Right hindlimb (tissue), 1 donor: ENCODE data around the gene IL17B.

Experiments used
- DNase-seq: peaks from one replicate; pipeline ENCODE4 v3.0.0-alpha.2; 2018

The IL17B gene

DNA sequence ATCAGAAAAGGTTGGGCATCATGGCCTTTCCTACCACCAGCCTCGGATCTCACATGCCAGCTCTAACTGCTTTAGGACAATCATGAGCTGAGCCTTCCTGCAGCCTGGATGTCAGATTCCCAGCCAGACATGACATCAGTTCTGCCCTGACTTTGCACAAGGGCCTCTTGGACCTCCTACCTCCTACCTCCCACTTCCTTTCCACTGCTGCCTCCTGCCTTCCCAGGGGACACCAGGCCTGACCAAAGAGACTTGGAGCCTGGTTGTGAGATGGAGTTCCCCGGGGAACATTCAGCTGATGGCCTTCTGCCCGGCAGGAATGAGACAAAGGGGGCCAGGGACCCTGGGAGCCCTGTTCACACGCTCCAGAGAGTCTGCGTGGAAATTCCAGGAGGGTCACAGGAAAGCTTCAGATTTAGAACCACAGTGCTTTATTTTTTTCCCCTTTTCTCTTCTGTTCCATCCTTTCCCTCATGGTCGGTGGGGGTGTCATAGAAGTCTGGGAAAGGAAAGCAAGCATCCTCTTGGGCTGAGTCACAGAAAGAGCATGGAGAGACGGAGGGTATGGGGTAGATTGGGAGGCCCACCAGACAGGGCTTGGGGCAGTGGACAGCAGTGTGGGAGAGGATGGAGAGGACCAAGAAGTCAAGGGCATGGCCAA, 35.4 kb upstream of the IL17B start:
- no peak for DNase-seq

DNA sequence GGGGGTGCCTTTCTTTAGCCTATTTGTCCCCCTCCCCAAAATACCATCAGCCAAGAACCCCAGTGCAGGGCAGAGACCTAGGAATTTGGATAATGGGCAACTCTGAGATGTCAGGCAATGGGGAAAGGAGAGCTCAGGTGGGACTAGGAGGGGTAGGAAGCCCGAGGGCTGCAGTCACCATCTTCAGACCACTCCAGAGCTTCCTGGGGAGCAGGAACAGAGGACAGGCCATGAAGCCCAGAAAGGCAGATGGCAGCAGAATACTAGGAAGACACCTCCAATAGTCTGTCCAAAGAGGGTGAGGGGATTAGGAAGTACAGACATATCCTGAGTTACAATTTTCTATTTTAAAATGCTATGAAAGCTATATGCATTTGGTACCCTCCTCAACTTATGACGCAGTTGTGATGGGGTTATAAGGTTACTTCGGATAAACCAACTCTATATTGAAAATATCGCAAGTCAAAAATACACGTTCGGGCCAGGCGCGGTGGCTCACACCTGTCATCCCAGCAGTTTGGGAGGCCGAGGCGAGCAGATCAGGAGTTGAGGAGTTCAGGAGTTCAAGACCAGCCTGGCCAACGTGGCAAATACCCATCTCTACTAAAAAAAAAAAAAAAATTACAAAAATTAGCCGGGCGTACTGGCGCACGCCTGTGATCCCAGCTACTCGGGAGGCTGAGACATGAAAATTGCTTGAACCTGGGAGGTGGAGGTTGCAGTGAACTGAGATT, 34.6 kb upstream of the IL17B start:
- no peak for DNase-seq

DNA sequence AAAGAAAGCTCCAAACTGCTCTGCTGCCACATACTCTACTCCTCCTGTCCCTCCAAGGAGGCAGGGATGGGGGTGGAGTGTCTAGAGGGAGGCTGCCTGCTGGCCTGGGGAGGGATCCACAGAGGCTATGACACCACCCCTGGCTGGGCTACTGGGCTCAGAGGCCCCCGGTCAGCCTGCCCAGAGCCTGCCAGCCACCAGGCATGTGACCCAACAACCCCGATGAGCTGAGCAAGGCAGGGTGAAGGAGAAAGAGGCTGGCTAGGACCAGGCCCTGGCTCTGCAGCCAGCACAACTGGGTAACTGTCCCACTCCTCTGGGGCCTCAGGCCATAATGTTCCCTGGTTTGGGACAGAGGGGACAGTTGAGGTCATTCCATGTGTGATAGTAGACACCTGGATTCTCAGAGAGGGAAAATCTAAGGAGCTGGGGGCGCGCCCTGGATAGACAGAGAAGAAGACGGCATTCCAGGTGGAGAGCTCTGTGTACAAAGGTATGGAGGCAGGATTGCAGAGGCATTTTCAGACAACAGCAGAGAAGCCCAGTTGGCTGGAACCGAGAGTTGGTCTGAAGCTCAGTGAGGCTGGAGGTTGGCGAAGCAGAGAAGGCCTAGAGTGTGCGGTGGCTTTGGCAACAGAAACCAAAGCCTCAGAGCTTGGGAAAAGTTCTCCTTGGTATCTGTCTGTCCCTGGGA, 33.8 kb upstream of the IL17B start:
- DNase-seq: no peak

DNA sequence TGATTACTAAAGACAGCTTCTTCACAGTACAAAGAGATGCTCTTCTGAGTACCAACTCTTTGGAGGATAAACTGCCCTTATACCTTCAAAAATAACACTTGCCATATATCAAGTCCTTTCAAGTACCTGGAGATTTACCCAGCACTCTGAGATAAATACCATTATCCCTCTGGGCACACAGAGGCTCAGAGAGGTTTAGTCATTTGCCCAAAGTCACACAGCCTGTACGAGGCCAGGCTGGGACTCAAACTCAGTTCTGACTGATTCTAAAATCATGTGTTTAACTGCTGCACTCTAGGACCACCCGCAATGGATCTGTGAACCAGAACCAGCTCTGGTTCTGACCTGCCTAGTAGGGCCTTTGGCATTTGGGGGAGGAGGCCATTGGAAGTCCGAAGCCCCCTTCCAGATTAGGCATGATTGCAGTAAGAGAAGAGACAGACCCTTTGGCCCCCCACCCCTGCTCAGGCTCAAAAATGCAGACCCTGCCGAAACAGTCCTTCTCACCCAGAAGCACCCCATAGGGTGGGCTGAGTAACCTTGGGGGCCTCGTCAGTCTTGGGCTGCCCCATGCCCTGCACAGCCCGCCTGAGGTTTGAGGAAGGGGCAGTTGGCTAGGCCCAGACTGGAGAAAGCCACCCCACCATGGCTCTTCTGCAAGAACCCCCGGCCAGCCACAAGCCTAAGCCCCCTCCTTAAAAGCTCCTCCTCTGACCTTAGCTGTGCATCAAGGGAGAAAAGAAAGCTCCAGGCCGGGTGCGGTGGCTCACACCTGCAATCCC, 32.8 kb upstream of the IL17B start:
- DNase-seq: no peak

DNA sequence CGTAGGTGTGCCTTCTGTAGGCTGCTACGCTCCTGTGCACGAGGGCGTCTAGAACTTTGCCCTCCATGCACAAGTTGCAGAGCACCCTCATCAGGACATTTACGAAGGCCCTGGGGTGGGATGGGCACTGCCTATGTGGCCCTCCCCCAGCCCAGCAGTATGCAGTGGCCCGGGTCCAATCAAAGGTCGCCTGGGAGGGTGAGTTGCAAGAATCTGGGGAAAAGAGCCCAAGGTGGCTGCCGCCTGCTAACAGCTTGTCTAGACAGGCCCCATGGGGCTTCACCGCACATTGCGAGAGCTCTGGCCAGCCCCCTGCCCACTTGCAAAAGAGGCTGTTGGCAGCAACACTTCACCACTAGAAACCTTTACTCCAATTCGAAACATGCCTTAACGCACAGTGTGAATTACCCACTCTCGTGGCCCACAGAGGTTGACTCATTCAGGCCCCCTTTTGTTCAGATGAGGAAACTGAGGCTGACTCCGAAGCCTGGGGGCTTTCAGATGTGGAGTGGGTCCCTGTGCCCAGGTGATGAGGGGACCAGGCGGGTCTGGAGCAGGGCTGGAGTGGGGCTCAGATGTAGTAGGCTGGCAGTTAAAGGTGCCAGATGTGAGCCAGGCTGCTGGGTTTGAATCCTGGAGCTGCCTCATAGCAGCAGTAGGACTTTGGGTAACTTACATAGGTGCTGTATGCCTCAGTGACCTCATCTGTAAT, 31.8 kb upstream of the IL17B start:
- DNase-seq: no peak

DNA sequence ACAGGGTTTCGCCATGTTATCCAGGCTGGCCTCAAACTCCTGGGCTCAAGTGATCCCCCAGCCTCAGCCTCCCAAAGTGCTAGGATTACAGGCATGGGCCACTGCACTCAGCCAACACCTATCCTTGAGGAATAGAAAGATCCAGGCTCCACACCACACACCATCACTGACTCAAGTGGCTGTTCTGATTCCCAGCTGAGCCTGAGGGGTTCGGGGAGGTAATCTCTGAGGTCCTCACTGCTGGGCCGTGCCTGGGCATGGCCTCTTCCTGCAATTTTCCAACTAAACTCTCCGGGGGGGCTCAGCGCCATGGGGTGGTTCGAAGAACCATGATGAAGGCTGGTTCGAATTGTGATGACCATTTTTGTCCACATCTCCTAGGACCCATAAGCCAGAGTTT, 31.0 kb upstream of the IL17B start:
- no peak for DNase-seq

DNA sequence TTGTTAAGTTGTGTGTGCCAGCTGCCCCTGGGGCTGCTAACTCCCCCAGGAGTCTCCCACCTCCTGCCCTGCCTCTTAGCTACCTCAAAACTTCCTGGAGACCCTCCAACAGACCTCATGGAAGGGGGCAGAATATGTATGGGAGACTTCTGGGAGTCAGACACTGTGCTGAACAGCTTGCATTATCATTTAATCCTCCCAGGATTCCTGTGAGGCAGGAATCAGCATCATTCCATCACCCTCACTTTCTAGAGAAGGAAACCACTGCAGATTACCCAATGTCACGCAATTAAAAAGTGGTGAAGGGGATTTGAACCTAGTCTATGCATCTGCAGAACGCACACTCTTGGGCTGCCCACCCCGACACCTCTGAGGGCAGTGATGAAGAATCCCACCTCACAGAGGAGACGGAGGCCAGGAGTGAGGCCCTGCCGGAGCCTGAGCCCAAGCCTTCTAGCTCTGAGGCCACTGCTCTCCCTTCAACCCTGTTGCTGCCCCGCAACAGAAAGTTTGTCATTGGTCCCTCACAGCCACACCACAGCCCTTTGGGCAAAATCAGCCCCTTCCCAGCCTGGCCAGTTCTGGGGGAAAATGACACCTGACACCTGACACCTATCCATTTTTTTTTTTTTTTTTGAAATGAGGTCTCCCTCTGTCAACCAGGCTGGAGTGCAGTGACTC, 30.3 kb upstream of the IL17B start:
- no peak for DNase-seq

DNA sequence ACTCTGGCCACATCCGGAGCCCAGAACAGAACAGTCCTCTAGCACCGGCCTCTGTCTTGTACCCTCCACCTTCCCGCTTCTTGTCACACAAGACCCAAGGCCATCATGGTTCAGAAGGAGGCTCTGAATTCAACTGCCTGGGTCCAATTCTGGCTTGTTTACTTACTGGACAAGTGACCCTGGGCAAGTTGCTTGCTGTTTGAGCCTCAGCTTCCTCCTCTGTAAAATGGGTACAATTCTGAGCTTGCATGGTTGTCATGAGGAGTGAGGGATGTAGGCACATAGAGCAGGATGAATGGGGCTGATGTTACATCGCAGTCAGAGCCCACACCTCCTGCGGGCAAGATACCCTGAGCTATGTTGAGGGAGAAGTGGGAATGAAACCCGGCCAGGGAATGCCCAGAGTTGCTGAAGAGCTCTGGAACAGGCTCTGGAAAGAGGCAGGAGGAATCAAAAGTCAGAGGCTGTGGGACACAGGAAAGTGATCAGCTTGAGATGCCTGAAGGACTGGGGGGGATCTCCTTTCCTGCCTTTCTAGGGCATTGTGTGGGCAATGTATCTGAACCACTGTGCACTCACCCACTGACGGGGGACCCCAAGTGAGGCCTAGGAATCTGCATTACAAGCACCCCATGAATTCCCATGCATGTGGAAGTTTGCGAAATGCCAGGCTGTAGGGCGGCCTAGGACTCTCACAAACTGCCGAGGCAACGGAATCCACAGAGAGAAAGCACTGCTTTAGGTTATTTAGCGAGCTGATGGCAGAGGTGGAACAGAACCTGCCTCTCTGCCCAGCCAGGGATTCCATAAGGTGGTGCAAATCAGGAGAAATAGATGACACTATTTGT, 29.4 kb upstream of the IL17B start:
- DNase-seq: no peak

DNA sequence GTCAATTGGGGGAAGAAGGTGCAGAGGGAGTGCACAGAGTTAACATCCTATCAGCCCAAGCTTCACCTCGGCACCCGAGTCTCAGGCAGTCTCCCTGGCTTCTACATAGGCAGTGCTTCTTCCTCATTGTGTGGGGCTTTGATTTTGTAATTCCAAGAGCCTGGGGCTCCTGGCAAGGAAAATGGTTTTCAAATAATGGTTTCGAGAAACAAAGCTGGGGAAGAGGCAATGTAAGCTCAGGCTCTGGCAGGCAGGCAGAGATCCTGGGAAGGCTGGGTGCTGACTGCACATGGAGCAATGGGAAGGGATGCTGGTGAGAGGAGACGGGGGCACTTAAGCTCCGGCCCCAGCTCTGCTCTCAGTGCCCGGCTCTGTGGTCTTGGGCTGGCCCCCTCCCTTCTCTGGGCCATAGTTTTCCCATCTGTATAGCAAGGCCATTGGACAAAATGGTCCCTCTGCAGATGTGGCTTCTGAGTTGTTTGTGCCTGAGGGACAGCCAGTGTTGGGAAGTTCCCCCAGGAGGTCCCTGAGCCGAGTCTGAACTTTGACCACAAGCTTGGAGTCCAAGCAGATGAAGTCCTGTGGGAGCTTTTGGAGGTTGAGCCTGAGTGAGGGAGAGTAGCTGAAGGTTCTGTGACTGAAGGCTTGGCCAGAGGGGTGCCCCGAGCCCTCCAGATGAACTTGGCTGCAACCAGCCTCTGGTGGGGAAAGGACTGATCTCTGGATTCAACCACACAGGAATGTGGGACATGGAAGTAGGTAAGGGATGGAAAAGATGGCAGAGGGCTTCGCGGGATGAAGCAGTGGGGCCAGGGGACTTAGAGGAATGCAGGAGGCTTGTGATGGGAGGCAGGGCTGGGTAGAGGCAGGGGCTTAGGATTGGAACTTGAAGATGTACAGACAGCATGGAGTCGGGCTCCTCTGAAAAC, 28.5 kb upstream of the IL17B start:
- DNase-seq: no peak

DNA sequence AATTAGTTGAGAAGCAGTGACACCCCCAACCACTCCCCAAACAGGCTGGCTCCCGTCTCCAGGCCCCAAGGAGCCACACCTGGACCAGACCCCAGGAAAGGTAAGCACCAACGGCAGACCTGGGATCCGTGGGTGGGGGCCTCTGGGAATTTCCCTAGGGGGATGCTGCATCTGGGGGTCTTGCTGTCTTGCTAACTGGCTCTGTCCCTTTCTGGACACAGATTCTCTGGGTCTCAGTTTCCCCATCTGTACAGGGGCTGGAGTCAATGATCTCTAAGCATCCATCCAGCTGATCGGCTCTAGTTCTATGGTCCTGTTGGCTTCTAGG, 27.9 kb upstream of the IL17B start:
- DNase-seq: no peak

DNA sequence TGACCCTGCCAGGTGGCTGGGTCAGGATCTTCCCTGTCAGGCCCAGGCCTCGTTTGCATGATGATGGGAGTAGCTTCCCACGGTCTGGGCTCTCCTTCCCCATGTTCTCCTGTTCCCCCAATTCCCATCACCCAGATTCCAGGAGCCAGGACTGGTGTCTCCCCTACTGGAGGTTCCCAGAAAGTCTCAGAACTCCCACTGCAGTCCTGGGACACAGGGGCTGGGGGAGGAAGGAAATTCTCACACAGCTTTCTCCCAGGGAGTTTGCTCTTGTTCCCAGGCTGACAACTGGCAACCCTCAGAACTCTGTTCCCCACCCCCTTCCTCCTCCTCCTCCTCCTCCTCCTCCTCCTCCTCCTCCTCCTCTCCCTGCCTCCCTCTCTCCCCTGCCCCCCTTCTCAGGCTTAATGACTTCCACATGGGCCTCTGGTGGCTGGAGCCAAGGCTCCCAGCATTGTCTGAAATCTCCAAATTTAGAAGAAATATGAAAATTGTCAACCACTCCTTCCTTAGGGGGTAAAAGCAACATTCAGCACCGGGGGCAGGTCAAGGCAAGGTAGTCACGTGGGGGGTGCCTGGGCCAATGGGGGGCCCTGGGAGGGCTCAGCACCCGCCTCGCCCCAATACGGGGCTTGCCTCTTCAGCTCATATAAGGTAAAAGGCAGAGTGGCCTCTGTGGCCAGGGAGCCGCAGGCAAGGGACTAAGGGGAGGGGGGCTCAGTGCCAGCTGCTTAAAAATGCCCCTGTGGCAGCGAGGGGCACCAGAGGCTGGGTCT, 27.3 kb upstream of the IL17B start:
- DNase-seq: peak; percentile 87

DNA sequence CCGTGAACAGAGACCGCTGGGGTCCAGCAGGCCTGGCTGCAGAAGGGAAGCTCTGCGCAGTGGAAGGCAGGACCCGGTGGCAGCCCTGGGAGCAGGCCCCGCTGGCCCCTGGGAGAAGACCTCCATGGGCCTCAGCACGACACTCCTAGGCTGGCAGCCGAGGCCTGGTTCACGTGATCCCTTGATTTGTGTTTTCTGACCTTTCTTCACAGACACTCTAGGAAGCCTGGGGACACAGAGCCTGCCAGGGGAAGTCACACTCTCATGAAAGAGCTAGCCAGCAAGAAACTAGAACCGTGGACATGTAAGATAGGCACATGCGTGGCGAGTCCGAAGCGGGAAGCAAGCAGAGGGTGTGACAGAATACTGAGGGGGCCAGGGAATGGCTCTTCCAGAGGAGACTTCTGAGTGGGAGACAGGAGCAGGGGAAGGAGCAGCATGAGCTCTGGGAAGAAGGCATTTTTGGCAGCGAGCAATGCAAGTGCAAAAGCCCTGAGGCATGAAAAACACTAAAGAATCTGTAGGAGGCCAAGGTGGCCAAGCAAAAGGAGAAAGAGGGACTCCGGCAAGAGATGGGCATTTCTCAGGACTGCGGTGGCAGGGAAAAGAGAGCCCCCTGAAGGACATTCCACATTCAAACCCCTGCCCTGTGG, 26.6 kb upstream of the IL17B start:
- DNase-seq: no peak

DNA sequence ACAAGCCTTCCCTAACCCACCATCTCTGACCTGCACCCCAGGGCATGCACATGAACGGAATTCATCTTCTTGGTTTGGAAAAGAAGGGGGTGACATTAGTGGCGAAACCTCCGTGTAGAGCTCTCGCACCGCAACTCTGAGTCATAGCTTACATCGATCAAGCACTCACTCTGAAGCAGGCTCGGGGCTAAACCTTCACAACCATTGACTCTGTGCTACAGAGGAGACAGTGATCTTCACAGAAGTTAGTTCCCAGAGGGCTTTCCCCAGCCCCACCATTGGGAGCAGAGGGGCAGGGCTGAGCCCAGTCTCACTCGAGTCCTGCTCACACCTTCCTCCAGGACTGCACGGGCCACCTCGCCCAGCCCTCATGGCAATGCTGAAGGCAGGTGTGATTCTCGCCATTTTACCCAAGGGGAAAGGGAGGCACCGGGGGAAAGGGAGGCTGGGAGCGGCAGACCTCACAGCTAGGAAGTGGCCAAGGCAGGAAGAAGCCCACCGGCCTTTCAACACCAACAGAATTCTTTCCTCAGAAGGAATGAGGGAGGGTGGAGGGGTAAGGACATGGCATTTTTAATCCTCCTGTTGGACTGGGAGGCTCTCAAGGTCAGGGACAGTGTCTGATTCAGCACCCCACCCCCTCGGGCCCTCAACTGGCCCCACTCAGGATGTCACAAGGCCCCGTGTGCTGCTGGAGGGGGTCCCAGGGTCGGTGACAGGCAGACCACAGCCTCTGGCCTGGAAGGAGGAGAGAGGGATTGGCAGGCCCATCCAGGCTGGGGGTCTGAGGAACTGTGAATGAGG, 25.9 kb upstream of the IL17B start:
- no peak for DNase-seq

DNA sequence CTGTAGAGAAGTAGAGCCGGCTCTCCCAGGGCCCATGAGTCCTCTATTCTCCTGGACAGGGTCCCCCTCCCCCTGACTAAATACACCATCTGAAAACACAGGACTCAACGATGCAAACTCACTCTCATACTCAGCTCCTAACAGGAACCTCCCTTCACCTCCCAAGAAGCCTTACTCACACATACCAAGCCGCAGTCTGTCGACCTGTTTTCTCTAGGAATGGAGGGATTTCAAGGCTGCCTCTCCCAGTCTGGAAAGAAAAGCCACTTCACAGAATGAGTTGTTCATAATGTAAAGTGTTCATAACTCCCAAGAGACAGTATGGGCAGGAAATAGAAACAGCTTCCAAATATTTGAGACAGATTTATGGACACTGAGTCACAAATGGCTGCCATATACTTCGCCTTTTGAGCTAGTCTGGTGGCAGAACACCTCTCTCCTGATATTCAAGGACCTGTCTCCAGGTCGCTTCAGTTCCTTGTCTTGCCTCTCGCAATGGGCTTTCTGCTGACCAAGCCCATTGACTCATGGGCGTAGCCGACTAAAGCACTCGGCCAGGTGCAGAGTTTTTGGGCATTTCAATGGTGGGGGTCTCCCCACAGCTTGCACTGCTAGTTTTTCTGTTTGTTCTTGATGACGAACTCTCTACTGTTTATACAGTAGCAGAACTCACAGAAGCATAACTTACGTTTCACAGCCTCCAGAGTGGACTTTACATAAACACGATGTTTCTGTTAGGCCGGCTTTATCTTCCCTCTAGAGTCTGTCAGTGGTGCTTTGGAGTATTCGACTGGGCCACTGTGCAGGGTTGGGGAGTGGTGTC, 25.0 kb upstream of the IL17B start:
- no peak for DNase-seq

DNA sequence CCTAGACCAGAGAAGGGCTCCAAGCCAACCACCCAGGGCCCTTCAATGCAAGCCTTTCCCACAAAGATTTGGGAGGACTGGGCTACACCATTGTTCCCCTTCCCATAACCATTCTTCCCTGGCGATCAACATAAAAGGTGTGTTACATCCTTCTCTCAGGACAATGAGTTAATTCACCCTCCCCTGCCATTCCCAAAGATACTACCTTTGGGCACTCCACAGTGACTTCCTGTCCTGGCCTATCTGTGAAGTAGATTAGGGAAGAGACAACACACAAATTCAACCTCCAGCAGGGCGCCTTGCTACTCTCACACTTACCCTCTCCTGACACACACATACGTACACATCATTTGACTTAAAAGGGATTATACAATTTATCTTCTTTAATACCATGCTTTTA, 23.2 kb upstream of the IL17B start:
- DNase-seq: no peak

DNA sequence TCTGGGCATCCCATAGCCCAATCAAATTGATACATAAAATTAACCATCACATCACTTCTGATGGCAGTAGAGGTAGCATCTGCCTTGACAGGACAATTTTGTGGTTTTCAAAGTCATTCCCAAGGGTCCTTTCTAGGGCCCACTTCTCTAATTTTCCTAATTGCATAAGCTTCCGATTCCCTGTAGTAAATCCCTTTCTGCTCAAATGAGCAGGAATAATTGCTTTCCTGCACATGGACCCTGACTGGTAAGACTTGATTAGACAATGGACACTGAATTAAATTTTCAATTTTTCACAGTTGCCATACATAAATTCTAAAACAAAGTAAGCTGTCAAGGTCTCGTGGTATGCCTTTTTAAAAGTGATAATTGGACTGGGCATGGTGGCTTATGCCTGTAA, 22.0 kb upstream of the IL17B start:
- no peak for DNase-seq

DNA sequence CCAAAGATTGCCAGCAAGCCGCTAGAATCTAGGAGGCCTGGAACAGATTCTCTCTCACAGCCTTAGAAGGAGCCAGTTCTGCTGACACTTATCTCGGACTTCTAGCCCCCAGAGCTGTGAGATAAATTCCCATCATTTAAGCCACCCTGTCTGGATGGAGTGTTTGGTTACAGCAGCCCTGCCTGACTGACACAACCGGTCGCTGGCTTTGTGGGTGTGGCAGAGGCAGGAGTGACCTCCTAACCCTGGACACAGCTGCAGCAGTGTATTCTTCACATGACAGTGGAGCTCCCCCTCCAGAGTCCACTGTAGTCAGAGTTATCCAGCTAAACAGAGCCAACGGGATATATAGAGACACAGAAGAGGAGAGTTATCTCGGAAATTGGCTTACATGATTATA, 21.2 kb upstream of the IL17B start:
- no peak for DNase-seq
